Fibroblast of the aortic adventitia (primary cell): ENCODE results near the gene MYH4. TPM values are rescaled to one million over a fixed set of nuclear protein-coding genes. Genes with fewer than 3 reads are reported as not detected.

ENCODE experiments used
- DNase-seq: peaks from one replicate; pipeline ENCODE4 v3.0.0-alpha.2; 2010; ENCODE audit warnings: low read depth
- H3K4me3 ChIP-seq: 2 replicates; pipeline ENCODE4 v1.5.1; 2011; ENCODE audit warnings: low read depth, mild to moderate bottlenecking, control low read depth, low read length, moderate library complexity
- total RNA-seq: library from RNA; depleted of rRNA; stranded (reverse); fragments of >200 nt; gene quantifications from 2 replicates; pipeline ENCODE4 v1.2.3, GENCODE V29; 2012; ENCODE audit warnings: low replicate concordance
- TF ChIP-seq, protein P1 (sequence below): IDR thresholded peaks from 2 replicates; pipeline ENCODE4 v1.5.1; 2011; ENCODE audit warnings: mild to moderate bottlenecking, low read length, control low read depth, inconsistent platforms; ENCODE audit not compliant: insufficient read depth

MYH4 gene
- total RNA-seq, 1 donor: not detected

DNA sequence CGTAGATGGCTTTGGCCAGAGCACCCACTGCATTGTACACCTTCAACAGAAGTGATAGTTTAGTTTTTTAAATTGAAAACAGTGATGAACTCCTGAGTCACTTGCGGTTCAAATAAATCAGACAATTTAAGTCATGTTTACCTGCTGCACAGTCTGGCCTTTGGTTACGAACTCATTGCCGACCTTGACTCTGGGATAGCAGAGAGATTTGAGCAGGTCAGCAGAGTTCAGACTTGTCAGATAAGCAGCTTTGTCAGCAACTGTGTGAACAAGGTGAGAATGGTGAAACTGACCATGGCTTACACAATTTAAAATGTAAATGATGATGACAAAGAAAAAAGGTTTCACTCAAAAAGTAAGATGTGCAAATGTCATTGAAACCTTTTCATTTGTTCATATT, 9.3 kb downstream of the MYH4 start:
- no peak overlapping the region for H3K4me3 ChIP-seq
- no peak for DNase-seq
- TF ChIP-seq, protein P1, sequence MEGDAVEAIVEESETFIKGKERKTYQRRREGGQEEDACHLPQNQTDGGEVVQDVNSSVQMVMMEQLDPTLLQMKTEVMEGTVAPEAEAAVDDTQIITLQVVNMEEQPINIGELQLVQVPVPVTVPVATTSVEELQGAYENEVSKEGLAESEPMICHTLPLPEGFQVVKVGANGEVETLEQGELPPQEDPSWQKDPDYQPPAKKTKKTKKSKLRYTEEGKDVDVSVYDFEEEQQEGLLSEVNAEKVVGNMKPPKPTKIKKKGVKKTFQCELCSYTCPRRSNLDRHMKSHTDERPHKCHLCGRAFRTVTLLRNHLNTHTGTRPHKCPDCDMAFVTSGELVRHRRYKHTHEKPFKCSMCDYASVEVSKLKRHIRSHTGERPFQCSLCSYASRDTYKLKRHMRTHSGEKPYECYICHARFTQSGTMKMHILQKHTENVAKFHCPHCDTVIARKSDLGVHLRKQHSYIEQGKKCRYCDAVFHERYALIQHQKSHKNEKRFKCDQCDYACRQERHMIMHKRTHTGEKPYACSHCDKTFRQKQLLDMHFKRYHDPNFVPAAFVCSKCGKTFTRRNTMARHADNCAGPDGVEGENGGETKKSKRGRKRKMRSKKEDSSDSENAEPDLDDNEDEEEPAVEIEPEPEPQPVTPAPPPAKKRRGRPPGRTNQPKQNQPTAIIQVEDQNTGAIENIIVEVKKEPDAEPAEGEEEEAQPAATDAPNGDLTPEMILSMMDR: no peak

DNA sequence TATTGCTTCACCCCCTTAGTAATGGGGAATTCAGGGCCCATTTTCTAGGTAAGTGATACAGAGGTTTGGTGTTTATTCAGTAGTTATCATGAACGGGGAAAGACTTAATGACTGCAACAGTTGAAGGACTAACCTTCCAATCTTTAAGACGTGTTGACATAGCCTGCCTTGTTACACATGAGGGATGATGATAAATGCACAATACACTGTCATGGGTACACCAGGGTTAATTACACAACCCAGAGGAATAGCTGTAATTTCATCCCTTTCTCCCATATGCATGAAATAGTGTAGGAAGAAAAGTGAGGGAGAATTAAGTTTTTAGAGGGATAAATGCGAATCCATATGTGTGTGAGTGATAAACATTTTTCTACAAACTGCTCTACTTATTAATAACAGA, 10.7 kb downstream of the MYH4 start:
- TF ChIP-seq, protein P1: no peak
- DNase-seq: no peak
- H3K4me3 ChIP-seq: no peak overlapping the region

DNA sequence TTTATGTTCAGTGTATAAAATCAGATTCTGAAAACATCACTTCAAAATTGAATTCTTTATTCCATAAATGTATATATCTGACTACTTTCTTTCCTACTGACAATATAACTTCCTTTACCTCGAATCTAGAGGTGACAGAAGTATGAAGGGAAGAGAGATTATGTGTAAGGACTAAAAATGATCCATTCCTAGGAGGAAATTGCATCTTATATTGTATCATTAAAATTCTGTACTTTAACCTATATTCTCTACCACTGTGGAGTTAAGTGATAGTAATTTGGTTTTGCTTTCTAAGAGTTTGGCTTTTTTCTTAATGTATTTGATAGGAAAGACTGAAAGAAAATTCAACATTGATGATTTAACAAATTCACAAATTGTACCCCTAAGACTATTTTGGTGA, 11.4 kb downstream of the MYH4 start:
- no peak overlapping the region for H3K4me3 ChIP-seq
- no peak for DNase-seq
- TF ChIP-seq, protein P1: no peak

DNA sequence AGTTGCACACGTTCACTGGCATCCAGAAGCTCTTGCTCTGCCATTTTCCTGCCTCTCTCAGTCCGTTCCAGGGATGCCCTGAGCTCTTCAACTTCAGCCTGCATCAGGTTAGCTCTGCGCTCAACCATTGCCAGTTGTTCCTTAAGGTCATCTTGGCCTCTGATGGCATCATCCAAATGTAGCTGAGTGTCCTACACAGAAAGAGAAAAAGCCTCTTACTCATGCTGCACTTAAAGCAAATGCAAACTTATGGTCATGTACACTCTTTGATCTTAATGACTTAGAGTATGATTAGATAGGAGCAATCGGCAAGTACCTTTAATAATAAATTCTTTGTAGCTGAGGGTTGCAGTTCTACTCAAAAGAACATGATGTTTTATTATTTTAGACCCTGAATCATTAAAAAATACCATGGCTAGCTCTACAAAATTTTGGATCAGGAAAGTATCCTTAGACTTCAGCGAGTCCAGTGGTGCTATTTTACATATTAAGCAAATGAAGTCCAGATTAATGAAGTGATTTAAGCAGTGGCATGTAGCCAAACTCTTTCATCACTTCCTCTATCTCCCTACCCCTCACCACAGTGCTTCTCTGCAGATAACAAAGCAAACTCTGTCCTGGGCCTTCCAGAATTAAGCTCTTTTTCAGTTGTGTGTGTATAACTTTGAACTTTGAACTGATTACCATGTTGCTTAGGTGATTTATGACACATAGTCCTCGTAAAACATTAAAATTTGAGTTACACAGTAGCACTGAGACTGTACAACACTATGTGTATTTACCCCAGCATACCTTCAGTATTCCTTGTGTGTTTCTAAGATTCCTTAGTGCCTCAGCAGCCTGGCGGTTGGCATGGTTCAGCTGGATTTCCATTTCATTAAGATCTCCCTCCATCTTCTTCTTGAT, 22.1 kb downstream of the MYH4 start:
- H3K4me3 ChIP-seq: no peak overlapping the region
- TF ChIP-seq, protein P1: no peak
- DNase-seq: no peak

DNA sequence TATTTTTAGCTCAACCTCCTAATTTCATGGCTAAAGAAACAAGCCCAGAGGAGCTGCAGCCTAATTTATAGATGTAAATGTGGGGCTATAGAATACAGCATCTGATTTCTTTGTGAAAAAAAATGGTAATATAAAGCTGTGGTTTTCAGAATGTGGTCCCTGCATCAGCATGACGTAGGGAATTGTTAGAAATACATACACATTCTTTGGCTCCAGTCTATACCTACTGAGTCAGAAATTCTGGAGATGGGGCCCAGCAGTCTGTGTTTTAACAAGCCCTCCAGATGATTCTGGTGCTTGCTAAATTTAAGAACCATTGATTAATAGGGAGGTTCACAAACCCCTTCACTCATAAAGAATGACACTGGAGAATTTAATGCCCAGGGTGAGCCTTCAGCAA, 29.5 kb downstream of the MYH4 start:
- TF ChIP-seq, protein P1: no peak
- H3K4me3 ChIP-seq: no peak overlapping the region
- DNase-seq: peak; percentile 35

DNA sequence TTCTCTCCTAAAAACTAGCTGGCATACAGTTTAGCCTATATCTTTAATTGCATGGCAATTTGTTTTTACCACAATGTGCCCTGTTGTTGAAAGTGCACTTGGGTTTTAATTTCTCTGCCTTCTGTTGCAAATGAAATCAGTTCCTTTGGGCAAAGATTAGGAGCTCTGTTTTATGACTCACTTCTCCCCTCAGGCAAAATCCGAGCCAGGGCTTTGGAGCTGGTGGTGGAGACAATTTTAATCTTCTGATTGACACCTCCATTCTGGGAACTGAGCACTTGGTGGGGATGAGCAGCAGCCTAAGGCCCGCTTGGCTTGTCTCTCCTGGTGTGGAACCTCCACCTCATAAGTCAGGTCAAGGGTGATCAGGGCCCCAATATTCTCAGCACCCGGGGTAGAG, 34.3 kb downstream of the MYH4 start:
- H3K4me3 ChIP-seq: no peak overlapping the region
- TF ChIP-seq, protein P1: no peak
- DNase-seq: peak; percentile 6
